ENCODE measurements around the gene CCDC3. TPM values are rescaled to one million over a fixed set of nuclear protein-coding genes. Genes with fewer than 3 reads are reported as not detected.

The CCDC3 gene
- polyA plus RNA-seq, 1 donor, result 8.4 TPM

- DNase-seq, result no peak
- Histone ChIP-seq H3K27me3 (ENCODE audit: control insufficient read depth, insufficient read depth, low read length) (no peaks in the 10 kb centered on the region), H3K36me3 (ENCODE audit: control insufficient read depth, insufficient read depth, low read length) (no peaks in the 10 kb centered on the region), H3K4me3 (ENCODE audit: low read length) (no peak overlapping the region), H3K4me1 (ENCODE audit: control insufficient read depth, insufficient read depth, low read length) (peaks cover 6% of the 10 kb centered on the region), H3K27ac (ENCODE audit: low read length) (no peak overlapping the region), H3K9me3 (ENCODE audit: control insufficient read depth, low read depth, low read length) (no peaks in the 10 kb centered on the region)
- WGBS (ENCODE audit: insufficient coverage, low lambda C conversion rate), result no CpG with 5 or more reads among the region's 4 CpGs
Observed at GRCh38 chr10:12949248-12949647, 52.3 kb downstream of the CCDC3 start.

GRCh38 chr10:12947741-12948140 lies 53.8 kb downstream of the CCDC3 start:
- WGBS (ENCODE audit: insufficient coverage, low lambda C conversion rate), result no CpG with 5 or more reads among the region's 3 CpGs
- peaks cover 6% of the 10 kb centered on the region for H3K4me1 ChIP-seq (ENCODE audit: control insufficient read depth, insufficient read depth, low read length)
- H3K27ac ChIP-seq (ENCODE audit: low read length), result no peak overlapping the region
- no peak for DNase-seq
- H3K27me3 ChIP-seq (ENCODE audit: control insufficient read depth, insufficient read depth, low read length), result no peaks in the 10 kb centered on the region
- no peaks in the 10 kb centered on the region for H3K9me3 ChIP-seq (ENCODE audit: control insufficient read depth, low read depth, low read length)
- H3K36me3 ChIP-seq (ENCODE audit: control insufficient read depth, insufficient read depth, low read length), result no peaks in the 10 kb centered on the region
- H3K4me3 ChIP-seq (ENCODE audit: low read length), result no peak overlapping the region

GRCh38 chr10:12946372-12946771 lies 55.1 kb downstream of the CCDC3 start:
- peaks cover 6% of the 10 kb centered on the region for H3K4me1 ChIP-seq (ENCODE audit: control insufficient read depth, insufficient read depth, low read length)
- H3K27me3 ChIP-seq (ENCODE audit: control insufficient read depth, insufficient read depth, low read length), result no peaks in the 10 kb centered on the region
- H3K9me3 ChIP-seq (ENCODE audit: control insufficient read depth, low read depth, low read length), result no peaks in the 10 kb centered on the region
- WGBS (ENCODE audit: insufficient coverage, low lambda C conversion rate), result 80% methylated on average over 1 of the region's 3 CpGs
- H3K36me3 ChIP-seq (ENCODE audit: control insufficient read depth, insufficient read depth, low read length), result no peaks in the 10 kb centered on the region
- no peak overlapping the region for H3K27ac ChIP-seq (ENCODE audit: low read length)
- no peak for DNase-seq
- H3K4me3 ChIP-seq (ENCODE audit: low read length), result no peak overlapping the region

- no peak for DNase-seq
- Histone ChIP-seq H3K27ac (ENCODE audit: low read length) (no peak overlapping the region), H3K4me1 (ENCODE audit: control insufficient read depth, insufficient read depth, low read length) (peaks cover under 1% of the 10 kb centered on the region), H3K27me3 (ENCODE audit: control insufficient read depth, insufficient read depth, low read length) (no peaks in the 10 kb centered on the region), H3K4me3 (ENCODE audit: low read length) (no peak overlapping the region), H3K9me3 (ENCODE audit: control insufficient read depth, low read depth, low read length) (no peaks in the 10 kb centered on the region), H3K36me3 (ENCODE audit: control insufficient read depth, insufficient read depth, low read length) (no peaks in the 10 kb centered on the region)
- WGBS (ENCODE audit: insufficient coverage, low lambda C conversion rate), result 87% methylated on average over 3 of the region's 5 CpGs
Observed at GRCh38 chr10:12945690-12946359, 55.7 kb downstream of the CCDC3 start.

GRCh38 chr10:12944931-12945330 lies 56.6 kb downstream of the CCDC3 start:
- DNase-seq, result no peak
- Histone ChIP-seq H3K4me1 (ENCODE audit: control insufficient read depth, insufficient read depth, low read length) (no peaks in the 10 kb centered on the region), H3K36me3 (ENCODE audit: control insufficient read depth, insufficient read depth, low read length) (no peaks in the 10 kb centered on the region), H3K27me3 (ENCODE audit: control insufficient read depth, insufficient read depth, low read length) (no peaks in the 10 kb centered on the region), H3K27ac (ENCODE audit: low read length) (no peak overlapping the region), H3K4me3 (ENCODE audit: low read length) (no peak overlapping the region), H3K9me3 (ENCODE audit: control insufficient read depth, low read depth, low read length) (no peaks in the 10 kb centered on the region)
- WGBS (ENCODE audit: insufficient coverage, low lambda C conversion rate), result 100% methylated on average over 1 of the region's 1 CpG

- no peak overlapping the region for H3K4me3 ChIP-seq (ENCODE audit: low read length)
- DNase-seq, result no peak
- WGBS (ENCODE audit: insufficient coverage, low lambda C conversion rate), result 80% methylated on average over 2 of the region's 5 CpGs
- no peaks in the 10 kb centered on the region for H3K36me3 ChIP-seq (ENCODE audit: control insufficient read depth, insufficient read depth, low read length)
- H3K4me1 ChIP-seq (ENCODE audit: control insufficient read depth, insufficient read depth, low read length), result no peaks in the 10 kb centered on the region
- H3K27ac ChIP-seq (ENCODE audit: low read length), result no peak overlapping the region
- H3K27me3 ChIP-seq (ENCODE audit: control insufficient read depth, insufficient read depth, low read length), result no peaks in the 10 kb centered on the region
- H3K9me3 ChIP-seq (ENCODE audit: control insufficient read depth, low read depth, low read length), result no peaks in the 10 kb centered on the region
Observed at GRCh38 chr10:12943425-12943824, 58.1 kb downstream of the CCDC3 start.

- H3K27me3 ChIP-seq (ENCODE audit: control insufficient read depth, insufficient read depth, low read length), result no peaks in the 10 kb centered on the region
- WGBS (ENCODE audit: insufficient coverage, low lambda C conversion rate), result no CpG with 5 or more reads among the region's 1 CpG
- no peak for DNase-seq
- H3K36me3 ChIP-seq (ENCODE audit: control insufficient read depth, insufficient read depth, low read length), result no peaks in the 10 kb centered on the region
- H3K4me3 ChIP-seq (ENCODE audit: low read length), result no peak overlapping the region
- no peaks in the 10 kb centered on the region for H3K9me3 ChIP-seq (ENCODE audit: control insufficient read depth, low read depth, low read length)
- H3K4me1 ChIP-seq (ENCODE audit: control insufficient read depth, insufficient read depth, low read length), result no peaks in the 10 kb centered on the region
- no peak overlapping the region for H3K27ac ChIP-seq (ENCODE audit: low read length)
Observed at GRCh38 chr10:12941966-12942365, 59.5 kb downstream of the CCDC3 start.

- Histone ChIP-seq H3K27me3 (ENCODE audit: control insufficient read depth, insufficient read depth, low read length) (no peaks in the 10 kb centered on the region), H3K9me3 (ENCODE audit: control insufficient read depth, low read depth, low read length) (no peaks in the 10 kb centered on the region), H3K36me3 (ENCODE audit: control insufficient read depth, insufficient read depth, low read length) (no peaks in the 10 kb centered on the region), H3K4me3 (ENCODE audit: low read length) (no peak overlapping the region), H3K4me1 (ENCODE audit: control insufficient read depth, insufficient read depth, low read length) (no peaks in the 10 kb centered on the region), H3K27ac (ENCODE audit: low read length) (no peak overlapping the region)
- DNase-seq, result no peak
- WGBS (ENCODE audit: insufficient coverage, low lambda C conversion rate), result no CpG with 5 or more reads among the region's 5 CpGs
Observed at GRCh38 chr10:12940791-12941190, 60.7 kb downstream of the CCDC3 start.

- no peaks in the 10 kb centered on the region for H3K36me3 ChIP-seq (ENCODE audit: control insufficient read depth, insufficient read depth, low read length)
- no peaks in the 10 kb centered on the region for H3K4me1 ChIP-seq (ENCODE audit: control insufficient read depth, insufficient read depth, low read length)
- H3K9me3 ChIP-seq (ENCODE audit: control insufficient read depth, low read depth, low read length), result no peaks in the 10 kb centered on the region
- no peak overlapping the region for H3K27ac ChIP-seq (ENCODE audit: low read length)
- H3K4me3 ChIP-seq (ENCODE audit: low read length), result no peak overlapping the region
- no CpG with 5 or more reads among the region's 4 CpGs for WGBS (ENCODE audit: insufficient coverage, low lambda C conversion rate)
- no peaks in the 10 kb centered on the region for H3K27me3 ChIP-seq (ENCODE audit: control insufficient read depth, insufficient read depth, low read length)
- no peak for DNase-seq
Observed at GRCh38 chr10:12938271-12938670, 63.2 kb downstream of the CCDC3 start.

GRCh38 chr10:12937527-12937926 lies 64.0 kb downstream of the CCDC3 start:
- Histone ChIP-seq H3K4me1 (ENCODE audit: control insufficient read depth, insufficient read depth, low read length) (no peaks in the 10 kb centered on the region), H3K4me3 (ENCODE audit: low read length) (no peak overlapping the region), H3K36me3 (ENCODE audit: control insufficient read depth, insufficient read depth, low read length) (no peaks in the 10 kb centered on the region), H3K9me3 (ENCODE audit: control insufficient read depth, low read depth, low read length) (no peaks in the 10 kb centered on the region), H3K27ac (ENCODE audit: low read length) (no peak overlapping the region), H3K27me3 (ENCODE audit: control insufficient read depth, insufficient read depth, low read length) (no peaks in the 10 kb centered on the region)
- 100% methylated on average over 1 of the region's 3 CpGs for WGBS (ENCODE audit: insufficient coverage, low lambda C conversion rate)
- DNase-seq, result no peak

GRCh38 chr10:12934777-12935176 lies 66.7 kb downstream of the CCDC3 start:
- H3K27me3 ChIP-seq (ENCODE audit: control insufficient read depth, insufficient read depth, low read length), result no peaks in the 10 kb centered on the region
- H3K36me3 ChIP-seq (ENCODE audit: control insufficient read depth, insufficient read depth, low read length), result no peaks in the 10 kb centered on the region
- H3K27ac ChIP-seq (ENCODE audit: low read length), result no peak overlapping the region
- no peaks in the 10 kb centered on the region for H3K4me1 ChIP-seq (ENCODE audit: control insufficient read depth, insufficient read depth, low read length)
- no peaks in the 10 kb centered on the region for H3K9me3 ChIP-seq (ENCODE audit: control insufficient read depth, low read depth, low read length)
- WGBS (ENCODE audit: insufficient coverage, low lambda C conversion rate), result no CpG with 5 or more reads among the region's 4 CpGs
- DNase-seq, result no peak
- H3K4me3 ChIP-seq (ENCODE audit: low read length), result no peak overlapping the region

Data from large intestine (tissue), 3 donors.